Heart left ventricle (tissue), 13 donors: Measurements from ENCODE around the gene AKAP13.

Experiments used
- POLR2A ChIP-seq, 2 donors: fragments of 450-650 bp; IDR thresholded peaks; one replicate each; pipeline ENCODE4 v1.6.1; 2017; ENCODE audit warnings: antibody characterized with exemption in 2 of 2, mild to moderate bottlenecking in 2 of 2, moderate library complexity in 2 of 2
- TF ChIP-seq, protein P1 (sequence below), 12 donors: fragments of 200-600 bp; sonication (generic) in 4 of 12; IDR thresholded peaks; one replicate each; pipeline versions ENCODE4 v1.5.0 to v1.8.0; 2018 to 2022; ENCODE audit warnings: antibody characterized with exemption in 12 of 12, mild to moderate bottlenecking in 5 of 12
- donor health status: ischemic (EF 13 %, LVEDD 7.1; RV severe dilation, severe dysfunction).
- donor health status: DM: no; HTN: yes; CAD: no.
- donor health status: DM: no; HTN: no; CAD: no.
- donor health status: ischemic (EF 25% LVEDD 6.9; RV normal size, moderate dysfunction).
- donor health status: ischemic (EF 25% LVEDD 5.7; RV mildly dilated, moderate dysfunction).
- donor health status: ischemic (EF 35%, LVEDD 5.7; RV mildly dilated, moderate dysfunction).
- donor health status: nonischemic (EF 11% LVEDD 7.7; RV severe dilation, severe dysfunction).
- donor health status: DM: yes; HTN: yes; CAD: no.
- donor health status: PGD.
- donor health status: ischemic (EF 29% LVEDD 5.4; RV normal size, mild dysfunction).
- donor health status: nonischemic (EF 23%, LVEDD 6.1; RV moderate dilation, normal function).

DNA sequence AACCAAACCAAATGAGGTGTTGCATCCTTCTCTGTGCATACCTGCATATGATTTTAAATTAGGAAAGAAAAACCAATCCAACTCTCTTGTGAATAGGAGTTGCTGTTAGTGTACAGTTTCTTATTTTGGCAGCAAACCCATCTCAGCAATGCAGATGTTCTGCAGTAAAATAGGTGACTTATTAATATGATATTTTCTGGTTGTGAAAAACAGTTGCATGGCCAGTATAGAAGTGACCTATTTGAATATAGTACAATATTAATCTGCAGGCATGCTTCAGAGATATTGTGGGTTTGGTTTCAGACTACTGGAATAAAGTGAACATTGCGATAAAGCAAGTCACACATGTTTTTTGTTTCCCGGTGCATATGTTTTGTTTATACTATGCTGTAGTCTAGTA, 42.2 kb downstream of the AKAP13 start:
- TF ChIP-seq, protein P1, sequence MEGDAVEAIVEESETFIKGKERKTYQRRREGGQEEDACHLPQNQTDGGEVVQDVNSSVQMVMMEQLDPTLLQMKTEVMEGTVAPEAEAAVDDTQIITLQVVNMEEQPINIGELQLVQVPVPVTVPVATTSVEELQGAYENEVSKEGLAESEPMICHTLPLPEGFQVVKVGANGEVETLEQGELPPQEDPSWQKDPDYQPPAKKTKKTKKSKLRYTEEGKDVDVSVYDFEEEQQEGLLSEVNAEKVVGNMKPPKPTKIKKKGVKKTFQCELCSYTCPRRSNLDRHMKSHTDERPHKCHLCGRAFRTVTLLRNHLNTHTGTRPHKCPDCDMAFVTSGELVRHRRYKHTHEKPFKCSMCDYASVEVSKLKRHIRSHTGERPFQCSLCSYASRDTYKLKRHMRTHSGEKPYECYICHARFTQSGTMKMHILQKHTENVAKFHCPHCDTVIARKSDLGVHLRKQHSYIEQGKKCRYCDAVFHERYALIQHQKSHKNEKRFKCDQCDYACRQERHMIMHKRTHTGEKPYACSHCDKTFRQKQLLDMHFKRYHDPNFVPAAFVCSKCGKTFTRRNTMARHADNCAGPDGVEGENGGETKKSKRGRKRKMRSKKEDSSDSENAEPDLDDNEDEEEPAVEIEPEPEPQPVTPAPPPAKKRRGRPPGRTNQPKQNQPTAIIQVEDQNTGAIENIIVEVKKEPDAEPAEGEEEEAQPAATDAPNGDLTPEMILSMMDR (IDR thresholded peaks at IDR 0.05): no peak
- no peak for TF ChIP-seq POLR2A (IDR thresholded peaks at IDR 0.05)
